ENCODE results near the gene C1orf116. TPM values are rescaled to one million over a fixed set of nuclear protein-coding genes. Genes with fewer than 3 reads are reported as not detected.

C1orf116 gene
- total RNA-seq, 1 experiment from 2014 or later, result 124 TPM

- Mint-ChIP-seq H3K27me3 (ENCODE audit: unreplicated experiment) (no peaks in the 10 kb centered on the region), H3K36me3 (ENCODE audit: insufficient read depth, unreplicated experiment) (peaks cover 76% of the 10 kb centered on the region), H3K27ac (ENCODE audit: unreplicated experiment) (peak within 1 kb of the TSS; percentile 93), H3K9me3 (ENCODE audit: low read depth, unreplicated experiment) (no peaks in the 10 kb centered on the region), H3K4me3 (ENCODE audit: low read depth, unreplicated experiment) (peak within 1 kb of the TSS; percentile 97), H3K4me1 (ENCODE audit: low read depth, unreplicated experiment) (peaks cover 57% of the 10 kb centered on the region)
- no peak for TF ChIP-seq CTCF (IDR thresholded peaks at IDR 0.05; ENCODE audit: unreplicated experiment)
- no TSS peak for BruUV-seq (replicated peaks)
- intact Hi-C loops (cut with micrococcal nuclease; ENCODE audit: unreplicated experiment), result loop anchor here (2.0 to 10.0 kb wide), 3 partner anchors 19 to 47 kb away; partner anchors contain the start of gene C1orf116
- CTCF ChIA-PET, result interaction anchor here (1.0 to 4.9 kb wide), 4 partner anchors 10 to 26 kb away, joined by 3 to 54 read pairs (median 4); partner anchors contain the start of gene C1orf116
- DNase-seq, result peak; percentile 73
These were observed 18.8 kb upstream of the C1orf116 start, which contains the start of gene YOD1 for GRCh38 chr1:207051191-207051943. Gene YOD1, minus strand, starts transcription at chr1:207051208. Its CDS starts 178 bp downstream, at chr1:207051030.

- intact Hi-C loops (cut with micrococcal nuclease; ENCODE audit: unreplicated experiment), result loop anchor here (2.0 to 10.0 kb wide), 3 partner anchors 18 to 46 kb away; partner anchors contain the start of gene C1orf116
- H3K9me3 Mint-ChIP-seq (ENCODE audit: low read depth, unreplicated experiment), result no peaks in the 10 kb centered on the region
- DNase-seq, result peak; percentile 95
- peaks cover 57% of the 10 kb centered on the region for H3K4me1 Mint-ChIP-seq (ENCODE audit: low read depth, unreplicated experiment)
- no peak for TF ChIP-seq CTCF (IDR thresholded peaks at IDR 0.05; ENCODE audit: unreplicated experiment)
- peaks cover 78% of the 10 kb centered on the region for H3K36me3 Mint-ChIP-seq (ENCODE audit: insufficient read depth, unreplicated experiment)
- no TSS peak for BruUV-seq (replicated peaks)
- H3K4me3 Mint-ChIP-seq (ENCODE audit: low read depth, unreplicated experiment), result peak overlapping the region; percentile 97
- CTCF ChIA-PET, result interaction anchor here (0.9 to 4.9 kb wide), 8 partner anchors 9 to 449 kb away, joined by 3 to 54 read pairs (median 4); partner anchors contain the start of gene C1orf116
- H3K27me3 Mint-ChIP-seq (ENCODE audit: unreplicated experiment), result no peaks in the 10 kb centered on the region
- H3K27ac Mint-ChIP-seq (ENCODE audit: unreplicated experiment), result peak overlapping the region; percentile 93
These were observed 18.1 kb upstream of the C1orf116 start for GRCh38 chr1:207050480-207051190.

GRCh38 chr1:207049974-207050391, 17.4 kb upstream of the C1orf116 start:
- BruUV-seq (replicated peaks), result no TSS peak
- CTCF ChIA-PET, result interaction anchor here (0.7 to 4.9 kb wide), 8 partner anchors 15 to 450 kb away, joined by 3 to 54 read pairs (median 4); partner anchors contain the start of gene C1orf116
- TF ChIP-seq CTCF (IDR thresholded peaks at IDR 0.05; ENCODE audit: unreplicated experiment), result peak; percentile 70
- Mint-ChIP-seq H3K27ac (ENCODE audit: unreplicated experiment) (peak overlapping the region; percentile 93), H3K4me1 (ENCODE audit: low read depth, unreplicated experiment) (peaks cover 58% of the 10 kb centered on the region), H3K36me3 (ENCODE audit: insufficient read depth, unreplicated experiment) (peaks cover 83% of the 10 kb centered on the region), H3K9me3 (ENCODE audit: low read depth, unreplicated experiment) (no peaks in the 10 kb centered on the region), H3K27me3 (ENCODE audit: unreplicated experiment) (no peaks in the 10 kb centered on the region), H3K4me3 (ENCODE audit: low read depth, unreplicated experiment) (peak overlapping the region; percentile 97)
- intact Hi-C loops (cut with micrococcal nuclease; ENCODE audit: unreplicated experiment), result loop anchor here (2.0 to 10.0 kb wide), 3 partner anchors 17 to 45 kb away; partner anchors contain the start of gene C1orf116
- DNase-seq, result peak; percentile 62

- H3K36me3 Mint-ChIP-seq (ENCODE audit: insufficient read depth, unreplicated experiment), result peaks cover 88% of the 10 kb centered on the region
- H3K27ac Mint-ChIP-seq (ENCODE audit: unreplicated experiment), result peak overlapping the region; percentile 93
- intact Hi-C loops (cut with micrococcal nuclease; ENCODE audit: unreplicated experiment), result no loop called here
- no peaks in the 10 kb centered on the region for H3K27me3 Mint-ChIP-seq (ENCODE audit: unreplicated experiment)
- BruUV-seq (replicated peaks), result TSS peak; percentile 14
- CTCF ChIA-PET, result interaction anchor here (0.7 to 4.9 kb wide), 7 partner anchors 15 to 450 kb away, joined by 3 to 54 read pairs (median 4); partner anchors contain the start of gene C1orf116
- DNase-seq, result no peak
- peaks cover 58% of the 10 kb centered on the region for H3K4me1 Mint-ChIP-seq (ENCODE audit: low read depth, unreplicated experiment)
- TF ChIP-seq CTCF (IDR thresholded peaks at IDR 0.05; ENCODE audit: unreplicated experiment), result no peak
- peak overlapping the region; percentile 97 for H3K4me3 Mint-ChIP-seq (ENCODE audit: low read depth, unreplicated experiment)
- no peaks in the 10 kb centered on the region for H3K9me3 Mint-ChIP-seq (ENCODE audit: low read depth, unreplicated experiment)
These were observed 17.0 kb upstream of the C1orf116 start for GRCh38 chr1:207049514-207049913.

Measured in Calu3 (cell line).